ENCODE results near the gene CSTF1.

Gene CSTF1

GRCh38 chr20:56406910-56407309, 14.5 kb downstream of the CSTF1 start:
- TF ChIP-seq CTCF (IDR thresholded peaks at IDR 0.05; ENCODE audit: low read depth, low read length): no peak

DNA sequence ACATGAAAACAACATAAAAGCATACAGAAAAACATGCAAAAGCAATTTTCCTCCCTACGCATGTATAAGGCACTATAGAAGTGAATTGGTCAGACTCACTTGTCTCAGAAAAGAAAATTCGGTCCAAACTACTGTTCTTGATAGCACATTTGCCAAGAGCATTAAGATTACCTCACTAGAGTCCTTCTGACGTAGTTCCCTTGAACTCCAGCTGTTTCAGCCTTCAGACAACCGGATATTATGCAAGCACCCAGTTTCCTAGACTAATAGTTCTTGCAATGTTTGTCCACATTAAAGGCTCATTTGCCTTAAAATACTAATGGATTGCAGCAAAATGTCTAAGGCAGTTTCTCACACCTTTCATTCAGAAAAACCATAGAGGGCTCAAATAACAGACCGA, 17.1 kb downstream of the CSTF1 start:
- no peak for TF ChIP-seq CTCF (IDR thresholded peaks at IDR 0.05; ENCODE audit: low read depth, low read length)
- H3K4me3 ChIP-seq (ENCODE audit: low read depth, low read length): no peak overlapping the region

More at GRCh38 chr20:56406910-56407309, 14.5 kb downstream of the CSTF1 start:
- H3K4me3 ChIP-seq (ENCODE audit: low read depth, low read length): no peak overlapping the region

GRCh38 chr20:56409956-56410355, 17.5 kb downstream of the CSTF1 start:
- no peak overlapping the region for H3K4me3 ChIP-seq (ENCODE audit: low read depth, low read length)
- TF ChIP-seq CTCF (IDR thresholded peaks at IDR 0.05; ENCODE audit: low read depth, low read length): no peak

GRCh38 chr20:56411287-56411686, 18.8 kb downstream of the CSTF1 start:
- H3K4me3 ChIP-seq (ENCODE audit: low read depth, low read length): peak overlapping the region; percentile 57

- H3K4me3 ChIP-seq (ENCODE audit: low read depth, low read length): peak within 1 kb of the TSS; percentile 57
- TF ChIP-seq CTCF (IDR thresholded peaks at IDR 0.05; ENCODE audit: low read depth, low read length): no peak
These were observed 19.5 kb downstream of the CSTF1 start, which contains the start of gene CASS4 for GRCh38 chr20:56411759-56412472. TSS of gene CASS4 (plus strand) at chr20:56412260. CDS start at chr20:56412459, 199 bp downstream.

- no peak for TF ChIP-seq CTCF (IDR thresholded peaks at IDR 0.05; ENCODE audit: low read depth, low read length)
These were observed 20.0 kb downstream of the CSTF1 start for GRCh38 chr20:56412473-56412790.

DNA sequence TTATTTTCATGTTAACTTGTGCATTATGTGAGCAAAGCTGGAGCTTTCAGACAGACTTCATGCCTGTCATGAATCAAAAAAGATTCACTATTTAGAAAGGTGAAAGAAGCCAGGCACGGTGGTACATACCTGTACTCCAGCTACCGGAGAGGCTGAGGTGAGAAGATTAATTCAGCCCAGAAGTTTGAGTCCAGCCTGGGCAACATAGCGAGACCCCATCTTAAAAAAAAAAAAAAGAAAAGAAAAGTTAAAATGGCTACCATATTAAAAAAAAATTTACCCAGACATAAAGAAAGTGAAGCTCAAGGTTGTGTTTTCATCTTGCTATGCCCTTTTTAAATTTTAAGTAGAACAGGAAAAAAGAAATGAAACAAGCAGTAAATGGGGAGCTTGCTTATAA, 20.5 kb downstream of the CSTF1 start:
- peak overlapping the region; percentile 57 for H3K4me3 ChIP-seq (ENCODE audit: low read depth, low read length)
- TF ChIP-seq CTCF (IDR thresholded peaks at IDR 0.05; ENCODE audit: low read depth, low read length): no peak

More at GRCh38 chr20:56412473-56412790, 20.0 kb downstream of the CSTF1 start:
- H3K4me3 ChIP-seq (ENCODE audit: low read depth, low read length): peak overlapping the region; percentile 57
